GM21367 (cell line): ENCODE measurements around the gene TPM2.

Source experiments
- ATAC-seq: cut with Tn5 transposase; IDR thresholded peaks from one replicate; pipeline ENCODE4 v1.9.1; 2021; ENCODE audit not compliant: unreplicated experiment

Gene TPM2

DNA sequence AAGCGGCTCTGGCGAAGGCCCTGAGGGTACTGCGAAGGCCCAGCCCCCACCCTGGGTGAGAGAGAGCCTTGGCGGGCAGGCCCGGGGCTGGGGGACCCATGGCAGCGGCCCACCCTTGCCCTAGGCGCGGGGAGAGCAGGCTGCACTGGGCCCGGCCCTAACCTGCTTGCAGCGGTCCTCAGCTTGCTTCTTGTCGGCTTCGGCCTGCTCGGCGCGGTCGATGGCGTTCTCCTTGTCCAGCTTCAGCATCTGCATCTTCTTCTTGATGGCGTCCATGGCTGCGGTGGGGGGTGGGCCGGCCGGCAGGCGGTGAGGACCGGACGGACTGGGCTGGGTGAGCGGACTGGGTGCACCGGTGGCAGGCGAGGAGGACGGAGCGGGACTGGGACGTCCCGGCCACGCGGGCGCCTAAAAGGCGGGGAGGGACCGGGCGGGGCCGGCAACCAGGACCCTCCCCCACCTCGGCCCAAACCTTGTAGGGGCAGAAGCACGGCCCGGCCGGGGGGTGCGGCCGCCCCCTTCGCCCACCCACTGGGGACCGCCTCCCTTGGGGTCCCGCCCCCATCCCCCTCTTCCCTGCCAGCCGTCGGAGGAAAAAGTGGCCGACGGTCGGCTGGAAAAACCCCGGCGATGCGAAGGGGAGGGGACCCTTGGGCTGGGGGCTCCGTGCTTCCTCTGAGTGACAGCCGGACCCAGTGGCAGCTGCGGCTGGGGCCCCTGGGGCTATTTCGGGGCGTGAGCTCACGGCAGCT lies at the start of gene TPM2:
TPM2 (minus strand) TSS at position 384 of the 752 bp plus-strand sequence; CDS start at position 276, 108 bp downstream.
- ATAC-seq, result no peak

DNA sequence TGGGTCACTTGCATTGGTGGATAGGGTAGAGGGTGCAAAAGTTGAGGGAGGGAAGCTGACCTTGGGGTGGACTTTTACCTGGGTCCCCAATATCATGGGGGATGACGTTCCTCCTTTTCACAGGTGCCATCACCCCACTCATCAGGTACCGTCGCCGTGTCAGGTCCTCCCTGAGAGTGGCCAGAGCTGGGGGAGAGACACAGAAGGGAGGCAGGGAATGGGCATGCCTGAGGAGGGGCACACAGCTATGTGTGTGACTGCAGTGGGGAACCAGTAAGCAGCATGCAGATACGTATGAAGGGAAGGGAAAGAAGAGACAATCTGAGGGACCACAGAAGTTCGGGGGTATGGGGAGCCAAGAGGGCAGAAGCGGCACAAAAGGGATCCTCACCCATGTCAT lies 49.2 kb upstream of the TPM2 start:
- ATAC-seq, result no peak

DNA sequence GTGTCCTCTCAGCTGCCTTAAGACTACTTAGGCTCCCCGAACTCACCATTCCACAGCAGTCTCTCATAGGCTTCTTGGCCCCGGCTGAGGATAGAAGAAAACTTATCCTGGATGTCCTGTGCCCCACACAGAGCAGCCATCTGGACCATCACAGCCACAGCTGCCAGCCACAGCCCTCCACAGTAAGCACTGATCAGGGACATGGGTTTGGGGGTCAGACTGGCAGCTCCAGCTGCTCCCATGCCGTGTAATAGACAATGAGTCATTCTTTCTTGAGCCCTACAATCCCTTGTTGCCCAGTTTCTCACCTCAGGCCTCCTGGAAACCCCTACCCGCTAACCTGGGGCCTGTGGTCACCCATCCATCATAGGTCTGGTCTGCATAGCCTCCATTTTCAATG lies 48.5 kb upstream of the TPM2 start:
- ATAC-seq, result no peak

DNA sequence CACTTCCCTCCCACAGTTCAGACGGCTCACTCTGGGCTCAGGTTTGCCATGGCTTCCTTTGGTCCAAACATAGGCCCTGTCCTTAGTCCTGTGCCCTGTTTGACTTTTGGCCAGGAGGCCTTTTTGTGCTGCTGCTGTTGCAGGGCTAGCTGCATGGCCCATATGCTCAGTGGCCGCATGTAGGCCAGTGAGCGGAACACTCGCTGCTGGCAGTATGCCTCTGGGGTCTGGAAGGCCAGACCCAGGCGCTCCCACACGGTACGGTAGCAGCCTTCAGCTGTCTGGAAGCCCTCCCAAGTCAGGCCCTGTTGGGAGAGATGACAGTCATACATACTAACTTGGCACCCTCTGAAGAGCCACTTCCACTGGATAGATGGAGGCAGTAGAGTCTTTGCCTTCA lies 47.4 kb upstream of the TPM2 start:
- no peak for ATAC-seq

DNA sequence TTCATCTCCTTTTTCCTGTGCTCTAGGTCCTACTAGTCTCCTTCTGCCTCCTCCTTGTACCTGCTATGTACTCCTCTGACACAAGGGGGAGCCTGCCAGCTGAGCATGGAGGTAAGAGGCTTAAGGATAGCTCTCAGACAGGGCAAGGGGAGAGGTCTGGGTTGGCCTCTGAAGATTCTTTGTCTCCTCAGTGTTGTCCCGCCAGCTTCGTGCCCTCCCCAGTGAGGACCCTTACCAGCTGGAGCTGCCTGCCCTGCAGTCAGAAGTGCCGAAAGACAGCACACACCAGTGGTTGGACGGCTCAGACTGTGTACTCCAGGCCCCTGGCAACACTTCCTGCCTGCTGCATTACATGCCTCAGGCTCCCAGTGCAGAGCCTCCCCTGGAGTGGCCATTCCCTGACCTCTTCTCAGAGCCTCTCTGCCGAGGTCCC lies 46.5 kb upstream of the TPM2 start:
- no peak for ATAC-seq

DNA sequence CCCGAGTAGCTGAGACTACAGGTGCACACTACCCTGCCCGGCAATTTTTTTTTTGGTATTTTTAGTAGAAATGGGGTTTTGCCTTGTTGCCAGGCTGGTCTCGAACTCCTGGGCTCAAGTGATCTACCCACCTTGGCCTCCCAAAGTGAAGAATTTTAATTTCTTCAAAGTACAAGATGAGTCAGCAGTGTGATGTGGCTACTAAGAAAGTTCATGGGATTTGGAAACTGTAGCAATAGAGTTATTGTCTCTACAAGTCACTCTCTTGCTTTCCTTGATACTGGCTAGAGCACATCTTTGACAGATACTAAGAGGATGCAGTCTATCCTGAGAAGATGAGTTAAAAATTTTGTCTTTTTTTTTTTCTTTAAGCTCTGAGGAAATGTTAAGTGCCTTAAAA lies 44.4 kb upstream of the TPM2 start:
- ATAC-seq, result no peak

DNA sequence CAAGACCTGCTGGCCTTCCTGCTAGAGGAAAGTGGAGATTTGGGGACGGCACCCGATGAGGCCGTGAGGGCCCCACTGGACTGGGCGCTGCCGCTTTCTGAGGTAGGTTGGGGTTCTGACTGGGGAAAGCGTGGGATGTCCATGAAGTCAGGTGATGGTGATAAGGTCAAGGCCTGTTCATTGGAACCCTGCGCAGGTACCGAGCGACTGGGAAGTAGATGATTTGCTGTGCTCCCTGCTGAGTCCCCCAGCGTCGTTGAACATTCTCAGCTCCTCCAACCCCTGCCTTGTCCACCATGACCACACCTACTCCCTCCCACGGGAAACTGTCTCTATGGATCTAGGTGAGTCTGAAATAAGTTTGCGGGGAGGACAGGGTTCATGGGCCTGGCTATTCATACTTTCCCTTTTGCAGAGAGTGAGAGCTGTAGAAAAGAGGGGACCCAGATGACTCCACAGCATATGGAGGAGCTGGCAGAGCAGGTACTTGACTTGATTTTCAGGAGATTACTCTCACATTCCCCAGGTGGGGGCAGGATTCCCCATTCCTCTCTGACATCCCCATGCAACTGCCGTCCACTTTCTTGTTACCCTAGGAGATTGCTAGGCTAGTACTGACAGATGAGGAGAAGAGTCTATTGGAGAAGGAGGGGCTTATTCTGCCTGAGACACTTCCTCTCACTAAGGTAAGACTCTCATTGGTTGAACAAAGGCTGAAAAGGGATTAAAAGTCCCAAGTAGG lies 43.2 kb upstream of the TPM2 start:
- ATAC-seq, result no peak

DNA sequence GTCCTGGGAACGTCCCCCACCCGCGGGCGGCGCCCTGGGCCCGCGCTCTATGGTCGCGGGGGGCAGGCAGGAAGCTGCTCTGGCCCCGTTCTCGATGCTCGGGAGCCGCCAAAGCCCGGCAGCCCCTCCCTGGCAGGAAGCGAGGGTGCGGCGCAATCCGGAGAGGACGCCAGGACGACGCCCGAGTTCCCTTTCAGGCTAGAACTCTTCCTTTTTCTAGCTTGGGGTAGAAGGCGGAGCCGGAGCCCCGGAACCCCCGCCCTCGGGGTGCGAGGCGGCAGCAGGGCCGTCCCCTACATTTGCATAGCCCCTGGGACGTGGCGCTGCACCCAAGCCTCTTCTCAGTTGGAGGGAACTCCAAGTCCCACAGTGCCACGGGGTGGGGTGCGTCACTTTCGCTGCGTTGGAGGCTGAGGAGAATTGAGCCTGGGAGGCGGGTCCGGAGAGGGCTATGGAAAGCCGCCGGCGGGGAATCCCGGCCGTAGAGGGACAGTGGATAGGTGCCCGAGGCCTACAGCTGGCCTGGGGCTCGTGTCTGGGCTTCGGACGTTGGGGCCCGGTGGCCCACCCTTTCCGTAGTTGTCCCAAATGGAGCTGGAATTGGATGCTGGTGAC lies 42.6 kb upstream of the TPM2 start, which contains the start of the genes CREB3 and TLN1:
CREB3 (plus strand) TSS at position 482 of the 615 bp plus-strand sequence; CDS start at position 589, 107 bp downstream.
TLN1 (minus strand) TSS at position 11 of the 615 bp plus-strand sequence. CDS start 6,501 bp downstream, outside the sequence.
- ATAC-seq, result peak; percentile 67

DNA sequence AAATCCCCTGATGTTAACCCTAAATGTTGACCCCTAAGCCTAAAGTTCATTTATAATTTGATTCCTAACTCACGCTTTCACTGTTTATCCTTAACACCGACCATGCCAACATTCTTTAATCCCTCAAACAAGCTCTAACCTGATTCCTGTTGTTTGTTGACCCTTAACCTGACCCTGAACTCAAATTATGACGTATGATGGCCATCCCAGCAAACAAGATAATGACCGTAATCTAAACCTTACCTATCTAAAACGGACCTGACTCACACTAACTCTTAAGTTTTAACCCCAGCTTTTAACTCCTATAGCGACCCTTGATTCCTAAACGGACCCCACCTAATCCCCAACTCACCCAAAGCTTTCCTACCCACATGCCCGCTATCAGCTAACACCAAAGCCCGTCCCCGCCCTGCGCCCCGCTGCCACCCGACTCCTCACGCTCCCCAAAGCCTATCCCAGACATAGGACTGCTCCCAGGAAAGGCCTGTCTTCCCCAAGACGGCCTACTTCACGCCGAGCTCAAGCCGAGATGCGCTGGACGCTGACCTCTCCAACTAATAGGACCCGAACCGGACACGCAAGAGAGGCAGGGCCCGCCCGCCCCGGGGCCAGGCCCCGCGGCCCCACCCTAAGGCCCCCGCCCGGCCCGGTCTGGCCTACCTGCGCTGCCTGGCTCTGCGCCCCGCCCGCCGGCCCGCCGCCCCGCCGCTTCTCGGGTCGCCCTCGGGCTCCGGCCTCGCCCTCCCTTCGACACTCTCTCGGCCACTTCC lies 41.9 kb upstream of the TPM2 start:
- ATAC-seq, result no peak

DNA sequence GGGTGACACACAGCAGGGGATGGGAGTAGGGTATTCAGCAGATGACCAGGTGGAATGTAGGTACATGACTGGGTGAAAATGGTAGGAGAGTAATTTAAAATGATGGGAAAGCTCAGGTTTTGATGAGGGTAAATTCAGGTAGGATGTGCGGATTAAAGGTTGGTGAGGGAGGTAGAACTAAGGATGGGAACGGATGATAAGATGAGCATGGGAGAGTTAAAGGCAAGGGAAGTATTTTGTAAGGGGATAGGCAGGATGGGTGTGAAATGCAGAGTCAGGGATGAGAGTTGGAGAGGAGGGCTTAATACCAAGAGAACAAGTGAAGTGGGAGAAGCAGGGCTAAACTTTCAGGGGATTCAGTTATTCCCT lies 40.7 kb upstream of the TPM2 start:
- no peak for ATAC-seq

DNA sequence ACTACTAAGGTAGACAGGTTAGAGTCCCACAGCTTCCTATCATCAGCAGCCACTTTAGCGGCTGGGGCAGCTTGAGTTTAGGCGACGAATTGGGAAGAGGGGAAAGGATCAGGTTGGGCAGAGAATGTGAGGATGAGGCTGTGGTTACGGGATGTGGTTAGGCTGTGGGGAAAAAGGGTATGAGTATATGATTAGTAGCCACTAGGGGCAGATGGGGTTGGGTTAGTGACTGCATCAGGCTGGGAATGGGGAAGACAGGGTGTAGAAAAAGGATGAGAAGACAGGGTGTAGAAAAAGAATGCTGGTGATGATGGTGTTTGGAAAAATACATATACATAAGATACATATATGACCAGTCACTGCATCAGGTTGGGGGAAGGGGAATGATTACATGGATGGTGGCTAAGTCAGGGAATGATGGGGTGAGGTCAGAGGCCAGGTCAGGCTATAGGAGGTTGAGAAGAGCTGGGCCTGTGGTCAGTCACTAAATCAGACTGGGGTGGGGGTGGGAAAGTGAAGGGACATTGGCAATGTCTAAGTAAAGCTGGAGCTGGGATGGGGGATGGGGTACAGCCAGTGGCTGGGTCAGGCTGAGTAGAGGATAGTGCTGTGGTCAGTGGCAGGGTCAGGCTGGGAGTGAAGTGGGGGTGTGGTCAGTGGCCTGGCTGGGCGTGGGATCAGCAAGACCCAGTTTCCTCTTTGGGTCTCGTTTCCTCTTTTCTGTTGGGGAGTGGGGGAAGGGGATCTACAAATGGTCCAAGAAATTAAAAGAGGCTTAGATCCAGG lies 40.2 kb upstream of the TPM2 start:
- no peak for ATAC-seq

DNA sequence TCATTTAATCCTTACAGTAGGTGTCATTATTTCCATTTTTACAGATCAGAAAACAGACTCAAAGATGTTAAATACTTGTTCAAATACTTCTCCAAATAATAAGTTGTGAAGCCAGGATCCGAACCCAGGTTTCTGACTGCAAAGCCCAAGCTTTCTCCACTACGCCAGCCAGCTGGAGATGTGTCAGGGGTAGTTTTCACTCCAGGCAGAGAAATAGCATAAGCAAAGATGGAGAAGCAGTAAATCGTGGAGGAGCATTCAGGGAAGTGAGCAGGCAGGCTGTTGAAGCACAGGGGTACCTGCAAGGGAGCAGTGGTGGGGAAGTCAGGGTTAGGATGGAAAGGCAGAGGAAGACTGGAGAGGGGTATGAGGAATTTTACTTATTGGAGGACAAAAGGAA lies 39.4 kb upstream of the TPM2 start:
- ATAC-seq, result no peak

DNA sequence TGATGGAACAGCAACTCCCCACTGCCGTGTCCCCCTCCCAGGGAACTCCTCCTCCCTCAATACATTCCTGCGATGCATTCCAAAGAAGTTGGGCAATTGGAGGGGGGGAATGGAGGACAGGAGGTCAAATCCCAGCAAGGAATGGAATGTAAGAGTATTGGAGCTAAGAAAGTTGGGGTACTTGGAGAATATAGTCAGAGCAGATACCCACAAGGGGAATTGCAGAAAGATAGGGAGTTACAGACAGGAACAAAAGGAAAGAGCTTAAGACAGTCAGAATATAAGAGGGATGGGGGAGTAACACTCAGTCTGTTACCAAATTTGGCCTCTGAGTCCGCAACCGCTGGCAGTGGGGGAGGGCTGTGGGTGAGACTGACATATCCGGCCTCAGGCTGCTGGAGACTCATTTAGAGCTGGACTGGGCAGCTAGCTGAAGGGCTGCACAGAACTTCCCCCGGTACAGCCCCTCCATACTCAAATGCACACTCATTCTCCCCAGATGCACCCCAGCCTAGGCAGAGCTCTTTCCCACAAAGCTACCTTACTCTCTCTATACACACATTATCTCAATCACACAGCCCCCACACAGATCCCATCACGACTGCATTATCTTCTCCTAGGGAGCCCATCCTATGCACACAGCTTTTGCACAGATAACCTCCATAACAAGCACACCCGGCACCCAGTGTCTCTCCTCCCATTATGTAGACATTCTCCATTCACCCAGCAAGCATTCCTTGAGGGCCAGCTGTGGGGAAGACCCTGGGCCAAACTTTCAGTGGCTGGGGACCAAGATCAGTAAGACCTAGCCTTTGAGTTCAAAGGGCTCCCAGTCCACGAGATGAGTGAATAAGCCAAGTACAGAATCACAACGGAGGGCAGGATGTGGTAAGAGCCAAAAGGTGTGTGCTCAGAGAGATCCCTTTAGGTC lies 38.6 kb upstream of the TPM2 start:
- no peak for ATAC-seq

DNA sequence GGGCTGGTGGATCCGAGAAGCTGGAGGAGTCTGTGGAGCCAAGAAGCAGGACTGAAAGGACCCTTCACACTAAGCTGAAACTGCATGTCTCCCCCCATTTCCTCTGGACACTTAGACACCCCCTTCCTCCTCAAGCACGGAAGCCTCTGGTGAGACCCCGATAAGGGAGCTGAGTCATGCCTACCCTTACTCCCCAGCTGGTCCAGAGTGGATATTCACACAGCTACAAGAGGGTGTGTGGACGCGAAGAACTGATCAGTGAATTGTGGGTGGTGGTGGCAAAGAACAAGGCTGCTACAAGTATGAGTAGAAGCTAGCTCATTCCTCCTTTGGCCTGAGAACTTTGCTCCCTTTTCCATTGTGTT lies 37.9 kb upstream of the TPM2 start:
- no peak for ATAC-seq

DNA sequence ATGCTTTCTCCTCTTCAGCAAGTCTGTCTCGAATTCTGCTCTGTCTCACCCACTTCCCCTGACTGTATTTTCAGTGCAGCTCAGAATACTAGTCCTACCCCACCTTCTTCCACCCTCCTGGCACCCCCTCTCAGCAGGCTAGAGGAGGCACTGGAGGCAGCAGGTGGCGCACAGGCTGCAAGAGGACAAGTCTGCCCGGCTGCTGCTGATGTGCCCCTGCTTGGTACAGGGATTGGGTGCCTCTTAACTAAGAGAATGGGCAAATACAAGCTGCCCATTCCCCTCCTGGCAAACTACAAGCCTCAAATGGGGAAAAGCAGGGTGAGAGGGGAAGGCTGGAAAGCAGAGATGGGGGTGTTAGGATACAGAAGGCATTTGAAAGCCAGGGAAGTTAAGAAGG lies 37.2 kb upstream of the TPM2 start:
- ATAC-seq, result no peak

DNA sequence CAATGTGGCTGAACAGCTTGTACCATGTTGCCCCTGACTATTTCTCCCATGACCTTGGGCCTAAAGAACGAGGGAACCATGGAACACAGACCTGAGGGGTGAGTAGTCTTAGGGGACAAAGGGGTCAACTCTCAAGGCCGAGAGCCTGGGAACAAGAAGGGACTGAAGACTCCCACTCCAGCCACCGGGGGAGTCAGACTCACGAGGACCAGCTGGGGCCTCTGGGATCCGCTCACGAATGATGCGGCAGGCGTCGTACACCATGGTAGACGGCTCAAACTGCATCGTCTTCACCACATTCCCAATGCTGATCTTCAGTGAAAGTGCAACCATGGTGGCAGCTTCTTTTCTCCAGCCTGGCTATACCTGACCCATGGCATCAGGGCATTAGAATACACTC lies 35.6 kb upstream of the TPM2 start:
- no peak for ATAC-seq

DNA sequence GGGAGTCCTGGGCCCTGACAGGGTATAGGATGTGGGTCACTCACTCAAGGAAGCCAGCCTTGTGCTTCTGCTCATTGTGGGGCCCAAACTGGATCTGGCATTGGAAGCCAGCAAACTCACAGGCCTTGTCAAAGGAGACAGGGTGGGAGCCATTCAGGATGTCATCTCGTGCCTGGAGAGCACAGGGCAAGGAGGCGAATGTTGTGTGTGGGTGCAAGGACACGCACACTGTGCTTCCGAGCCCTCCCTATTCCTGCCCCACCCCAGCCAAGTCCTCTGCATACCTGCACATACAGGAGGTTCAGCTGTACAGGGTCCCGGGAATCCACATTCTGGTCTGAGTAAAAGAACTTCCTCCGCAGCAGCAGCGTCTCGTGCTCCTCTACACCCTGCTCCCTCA lies 34.2 kb upstream of the TPM2 start:
- no peak for ATAC-seq

DNA sequence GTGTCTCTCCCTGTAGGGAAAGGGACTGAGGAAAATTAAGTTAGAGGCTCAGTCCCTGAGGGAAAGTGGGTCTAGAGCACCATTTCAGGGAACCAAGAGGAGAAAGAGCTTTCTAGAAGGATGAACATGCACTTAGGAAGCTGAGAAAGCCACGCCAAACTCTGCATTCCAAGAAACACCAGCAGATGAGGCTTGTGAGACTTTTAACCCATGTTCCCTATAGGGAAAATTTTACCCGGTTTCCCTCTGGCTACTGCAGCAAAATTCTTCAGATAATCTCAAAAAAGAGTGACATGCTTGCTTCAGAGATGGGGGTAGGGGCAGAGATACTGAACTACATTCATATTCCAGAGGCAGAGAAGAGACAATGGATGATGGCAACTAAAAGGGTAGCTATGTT lies 33.7 kb upstream of the TPM2 start:
- ATAC-seq, result no peak

DNA sequence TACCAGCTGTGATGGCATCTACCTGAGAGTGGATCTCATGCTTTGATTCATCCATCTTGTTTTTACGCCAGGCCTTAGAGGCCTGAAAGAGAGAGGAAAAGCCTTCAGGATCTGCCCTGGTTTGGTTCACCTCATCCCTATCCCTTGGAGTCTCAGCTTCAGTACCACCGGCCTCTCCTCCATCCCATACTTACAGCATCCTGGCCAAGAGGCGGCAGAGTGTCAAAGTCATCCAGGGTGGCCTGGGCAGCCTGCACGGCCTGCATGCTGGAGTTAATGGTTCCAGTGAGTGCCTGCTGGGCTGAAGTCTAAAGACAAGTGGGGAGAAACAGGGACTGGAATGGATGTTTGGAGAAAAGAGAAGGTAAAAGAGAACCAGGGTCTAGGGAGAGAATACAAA lies 29.8 kb upstream of the TPM2 start:
- no peak for ATAC-seq
